ENCODE measurements around the gene SH3GL1.

SH3GL1 gene, protein sequence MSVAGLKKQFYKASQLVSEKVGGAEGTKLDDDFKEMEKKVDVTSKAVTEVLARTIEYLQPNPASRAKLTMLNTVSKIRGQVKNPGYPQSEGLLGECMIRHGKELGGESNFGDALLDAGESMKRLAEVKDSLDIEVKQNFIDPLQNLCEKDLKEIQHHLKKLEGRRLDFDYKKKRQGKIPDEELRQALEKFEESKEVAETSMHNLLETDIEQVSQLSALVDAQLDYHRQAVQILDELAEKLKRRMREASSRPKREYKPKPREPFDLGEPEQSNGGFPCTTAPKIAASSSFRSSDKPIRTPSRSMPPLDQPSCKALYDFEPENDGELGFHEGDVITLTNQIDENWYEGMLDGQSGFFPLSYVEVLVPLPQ

DNA sequence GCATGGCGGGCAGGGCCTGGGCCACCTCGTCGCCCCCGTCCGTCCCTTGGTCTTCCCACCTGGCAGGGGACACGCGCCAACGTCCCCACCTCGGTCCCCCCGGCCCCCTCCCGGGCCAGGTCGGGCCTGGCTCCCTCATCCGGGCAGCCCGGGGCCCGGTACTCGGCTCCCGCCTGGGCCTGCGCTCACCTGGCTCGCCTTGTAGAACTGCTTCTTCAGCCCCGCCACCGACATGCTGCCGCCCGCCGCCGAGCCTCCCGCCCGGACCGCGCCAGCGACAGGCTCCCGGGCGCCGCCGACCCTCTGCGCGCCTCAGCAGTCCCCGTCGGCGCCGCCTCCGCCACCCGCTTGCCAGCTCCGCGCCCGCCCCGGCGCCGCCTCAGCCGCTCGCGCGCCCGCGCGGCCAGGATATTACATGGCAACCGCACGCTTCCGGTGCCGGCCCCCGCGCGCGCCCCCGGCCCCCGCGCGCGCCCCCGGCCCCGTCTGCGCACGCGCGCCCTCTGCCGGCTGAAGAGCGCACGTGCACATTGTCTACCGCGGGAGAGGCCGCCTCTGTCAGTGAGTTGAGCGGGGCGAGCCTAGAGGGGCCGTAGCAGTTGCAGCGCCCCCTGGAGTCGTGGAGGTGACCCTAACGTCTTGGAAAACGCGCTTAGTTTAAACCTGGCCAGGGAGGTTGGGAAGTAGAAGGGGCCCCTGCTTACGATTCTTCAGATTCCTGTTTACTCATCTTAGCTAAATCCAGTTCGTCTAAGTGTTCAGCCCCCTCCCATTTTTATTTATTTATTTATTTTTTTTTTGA, at the start of gene SH3GL1:
SH3GL1 (minus strand) TSS at position 413 of the 802 bp plus-strand sequence; CDS start at position 234, 179 bp downstream.
- peak; percentile 87 to 95 (median 90) for DNase-seq

DNA sequence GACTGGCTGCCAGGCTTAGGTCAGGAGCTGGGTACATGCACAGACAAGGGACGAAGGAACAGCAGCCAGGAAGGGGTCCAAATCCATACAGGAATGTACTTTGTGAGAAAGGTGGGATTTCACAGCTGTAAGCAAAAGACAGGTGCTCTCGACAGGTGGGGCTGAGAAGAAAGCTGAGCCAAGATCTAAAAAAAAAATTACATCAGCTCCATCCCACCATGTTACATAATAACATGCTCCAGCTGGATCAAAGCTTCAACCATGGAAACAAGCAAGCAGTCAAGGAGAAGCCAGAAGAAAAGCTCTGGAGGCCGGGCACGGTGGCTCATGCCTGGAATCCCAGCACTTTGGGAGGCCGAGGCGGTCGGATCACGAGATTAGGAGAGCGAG, 49.3 kb upstream of the SH3GL1 start:
- DNase-seq: no peak

DNA sequence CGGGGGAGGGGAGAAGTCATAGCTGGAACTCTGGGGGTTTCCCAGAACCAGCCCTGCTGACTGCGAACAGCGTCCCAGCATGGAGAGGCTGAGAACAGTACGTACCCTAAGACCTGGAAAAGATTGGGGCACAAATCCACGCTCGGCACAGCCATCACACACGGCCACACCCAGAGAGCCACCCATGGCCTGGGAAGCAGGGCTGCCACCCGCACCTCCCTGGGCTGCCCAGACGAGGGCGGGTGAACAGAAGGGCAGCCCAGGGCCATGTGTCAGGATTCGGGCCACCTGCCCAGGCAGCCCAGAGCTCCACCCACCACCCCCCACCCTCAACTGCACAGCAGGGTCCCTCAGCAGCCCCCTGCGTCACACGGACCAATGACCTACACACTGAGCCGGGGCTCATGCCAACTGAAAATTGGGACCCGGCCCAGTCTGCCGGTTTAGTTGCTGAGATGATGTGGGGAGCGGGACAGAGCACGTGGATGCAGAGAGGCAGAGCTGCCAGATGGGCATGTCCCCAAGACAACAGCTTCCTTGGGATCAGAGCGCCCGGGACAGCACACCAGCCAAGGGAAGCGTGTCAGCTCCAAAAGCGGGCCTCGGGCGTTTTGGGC, 48.8 kb upstream of the SH3GL1 start:
- no peak for DNase-seq

DNA sequence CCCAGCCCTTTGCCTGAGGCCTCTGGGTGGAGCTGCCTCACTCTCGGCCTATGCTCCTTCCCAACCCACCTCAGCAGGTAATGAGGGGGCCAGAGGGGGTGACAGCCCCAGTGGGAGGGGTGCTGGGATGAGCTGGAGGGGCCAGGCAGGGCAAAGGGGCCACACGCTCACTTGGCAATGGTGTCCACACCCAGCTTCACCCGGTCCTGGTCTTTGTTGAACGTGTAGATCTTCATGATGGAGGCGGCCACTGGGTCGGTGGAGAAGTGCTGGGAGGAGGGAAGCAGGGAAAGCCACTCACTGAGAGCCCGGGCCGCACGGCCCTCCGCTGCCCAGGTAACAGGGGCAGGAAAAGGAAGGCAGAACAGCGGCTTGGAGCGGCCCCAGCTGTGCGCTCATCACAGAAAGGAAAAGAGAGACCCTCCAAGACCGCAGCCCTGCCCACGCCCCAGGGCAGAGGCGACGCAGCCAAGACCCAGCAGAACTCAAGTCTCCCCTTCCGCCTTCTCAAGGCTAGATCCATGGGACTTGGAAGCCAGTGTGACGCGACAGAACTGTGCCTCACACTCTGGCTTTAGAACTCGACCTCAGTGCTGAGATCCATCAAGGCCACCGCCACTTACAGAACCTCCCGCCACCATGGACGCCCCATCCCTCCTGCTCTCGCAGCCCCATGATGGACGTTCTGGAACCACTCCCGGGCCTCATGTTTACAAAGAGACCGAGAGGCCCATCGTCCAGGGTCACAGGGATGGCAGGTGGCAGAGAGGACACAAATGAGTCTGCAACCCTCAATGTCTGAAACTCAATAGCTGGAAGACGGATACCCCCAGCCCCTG, 48.0 kb upstream of the SH3GL1 start:
- DNase-seq: no peak

DNA sequence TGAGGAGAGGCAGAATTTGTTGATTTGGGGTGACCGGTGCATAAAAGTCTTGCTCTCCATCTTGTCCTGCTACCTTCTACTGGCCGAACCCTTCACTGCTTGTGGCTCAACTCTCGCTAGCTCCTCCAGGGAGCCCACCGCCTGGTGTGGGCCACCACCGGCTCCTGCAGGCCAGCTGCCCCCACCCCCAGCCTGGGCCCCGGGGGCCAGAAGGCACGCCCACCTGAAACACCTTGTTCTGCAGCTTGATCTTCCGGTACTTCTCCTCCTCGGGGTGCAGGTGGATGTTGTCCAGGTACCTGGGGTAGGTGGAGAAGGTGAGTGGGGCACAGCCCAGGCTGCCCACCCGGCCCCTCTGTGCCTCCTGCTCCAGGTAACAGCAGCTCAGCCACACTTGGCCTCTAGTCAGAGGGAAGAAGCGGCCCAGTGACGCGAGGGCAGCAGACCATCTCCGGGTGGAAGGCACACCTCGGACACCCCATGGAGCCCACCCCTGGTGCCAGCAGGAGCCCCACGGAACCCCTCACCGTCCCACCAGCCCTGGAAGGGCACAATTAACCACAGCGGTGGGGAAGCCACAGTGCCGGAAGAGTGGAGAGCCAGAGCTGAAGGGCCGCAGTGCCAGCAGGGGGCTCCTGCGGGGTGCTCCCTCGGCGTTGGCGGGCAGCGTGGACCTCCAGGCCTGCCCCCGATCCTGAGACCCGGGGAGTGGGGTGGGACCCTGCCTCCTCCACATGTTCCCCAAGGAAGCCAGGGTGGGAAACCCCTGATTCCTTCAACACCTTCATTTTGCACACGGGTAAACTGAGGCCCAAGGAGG, 47.2 kb upstream of the SH3GL1 start:
- no peak for DNase-seq

DNA sequence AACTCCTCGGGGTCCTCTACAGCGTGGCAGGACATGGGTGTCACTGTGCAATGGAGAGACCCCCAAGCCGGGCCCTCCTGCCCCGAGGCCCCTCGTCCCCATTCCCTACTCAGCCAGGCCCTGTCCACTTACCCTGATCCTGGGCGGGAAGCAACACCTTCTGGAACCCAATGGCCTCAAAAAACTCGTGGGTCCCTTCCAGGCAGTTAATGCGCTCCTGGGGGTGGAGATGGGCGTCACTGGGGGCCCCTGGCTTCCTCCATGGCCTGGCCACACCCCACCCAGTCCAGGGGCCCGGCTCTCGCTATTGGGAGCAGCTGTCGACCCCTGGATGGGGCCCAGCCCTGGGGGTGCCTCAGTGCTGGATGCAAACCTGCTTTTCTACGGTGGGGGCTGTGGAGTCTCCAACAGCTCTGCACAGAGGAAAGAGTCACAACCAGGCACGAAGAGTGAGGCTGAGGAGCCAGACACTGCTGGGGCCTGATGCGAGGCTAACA, 46.4 kb upstream of the SH3GL1 start:
- no peak for DNase-seq

DNA sequence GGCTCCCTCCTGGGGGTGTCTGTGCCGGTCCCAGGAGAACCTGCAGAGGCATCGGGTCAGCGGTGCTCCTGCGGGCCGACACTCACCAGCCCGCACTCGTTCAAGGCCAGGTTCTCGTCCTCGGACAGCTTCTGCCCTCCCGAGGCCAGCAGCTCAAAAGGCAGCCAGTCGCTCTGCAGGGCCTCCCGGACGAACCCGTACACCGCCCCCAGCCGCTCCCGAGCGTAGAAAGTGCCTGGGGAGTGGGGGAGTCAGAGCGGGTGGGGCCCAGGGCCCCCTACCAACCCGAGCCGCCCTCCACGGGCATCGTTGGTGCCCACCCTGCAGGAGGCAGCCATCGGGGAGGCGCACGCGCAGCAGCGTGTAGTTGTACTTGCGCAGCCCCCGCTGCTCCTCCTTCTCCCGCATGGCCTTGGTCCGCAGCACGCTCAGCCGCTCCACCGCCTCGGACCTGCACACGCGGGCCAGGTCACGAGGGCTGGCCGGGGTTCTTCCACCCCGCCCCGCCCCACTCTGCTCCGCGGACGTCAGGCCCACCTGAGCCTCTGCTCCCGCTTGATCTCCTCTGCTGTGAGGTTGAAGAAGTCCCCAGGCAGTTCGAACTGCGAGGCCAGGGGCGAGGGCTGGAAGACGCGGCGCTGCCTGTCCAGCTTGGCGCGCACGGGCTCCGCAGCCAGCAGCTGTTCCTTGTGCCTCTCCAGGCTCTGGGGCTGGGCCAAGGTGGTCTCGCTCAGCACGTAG, 45.8 kb upstream of the SH3GL1 start:
- no peak for DNase-seq

DNA sequence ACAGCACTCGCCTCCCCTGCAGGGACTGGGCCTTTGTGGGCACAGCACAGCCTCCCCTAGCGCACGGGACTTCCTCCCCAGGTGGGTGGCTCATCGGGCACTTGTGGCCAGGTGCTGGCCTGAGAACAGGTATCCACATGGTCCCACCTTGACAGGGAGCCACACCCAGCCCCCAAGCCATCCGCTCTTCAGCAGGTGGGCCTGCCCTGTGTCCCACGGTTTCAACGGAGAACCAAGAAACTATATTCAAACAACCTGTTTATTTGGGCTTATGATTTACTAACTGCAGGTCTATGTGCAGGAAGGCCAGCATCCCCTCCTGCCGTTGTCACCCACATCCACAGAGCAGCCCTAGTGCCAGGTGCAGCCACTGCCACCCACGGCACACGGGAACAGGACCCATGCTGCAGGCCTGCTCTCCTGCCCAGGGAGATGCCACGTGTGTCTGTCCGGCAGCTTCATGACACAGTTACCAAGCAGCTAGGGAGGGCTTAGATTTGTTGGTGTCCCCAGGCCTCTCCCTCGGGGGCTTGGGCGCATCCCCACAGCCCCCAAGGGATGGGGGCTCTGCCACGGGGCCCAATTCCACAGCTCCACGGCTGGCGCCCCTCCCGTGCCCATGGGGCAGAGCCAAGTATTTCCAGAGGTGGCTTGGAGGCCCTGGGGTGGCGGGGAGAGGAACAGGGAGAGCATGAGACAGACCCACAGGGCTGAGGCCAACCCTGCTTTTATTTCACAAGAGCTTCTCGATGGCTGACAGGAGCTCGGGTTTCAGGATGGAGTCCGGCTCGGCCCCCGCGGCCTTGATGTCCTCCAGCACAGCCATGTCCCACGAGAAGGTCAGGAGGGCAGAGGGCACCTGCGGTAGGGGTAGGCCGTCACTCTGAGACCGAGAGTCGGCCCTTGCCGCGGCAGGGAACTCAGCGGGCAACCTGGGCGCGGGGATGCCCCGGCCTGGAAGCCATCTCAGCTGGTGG, 44.7 kb upstream of the SH3GL1 start:
- no peak for DNase-seq

DNA sequence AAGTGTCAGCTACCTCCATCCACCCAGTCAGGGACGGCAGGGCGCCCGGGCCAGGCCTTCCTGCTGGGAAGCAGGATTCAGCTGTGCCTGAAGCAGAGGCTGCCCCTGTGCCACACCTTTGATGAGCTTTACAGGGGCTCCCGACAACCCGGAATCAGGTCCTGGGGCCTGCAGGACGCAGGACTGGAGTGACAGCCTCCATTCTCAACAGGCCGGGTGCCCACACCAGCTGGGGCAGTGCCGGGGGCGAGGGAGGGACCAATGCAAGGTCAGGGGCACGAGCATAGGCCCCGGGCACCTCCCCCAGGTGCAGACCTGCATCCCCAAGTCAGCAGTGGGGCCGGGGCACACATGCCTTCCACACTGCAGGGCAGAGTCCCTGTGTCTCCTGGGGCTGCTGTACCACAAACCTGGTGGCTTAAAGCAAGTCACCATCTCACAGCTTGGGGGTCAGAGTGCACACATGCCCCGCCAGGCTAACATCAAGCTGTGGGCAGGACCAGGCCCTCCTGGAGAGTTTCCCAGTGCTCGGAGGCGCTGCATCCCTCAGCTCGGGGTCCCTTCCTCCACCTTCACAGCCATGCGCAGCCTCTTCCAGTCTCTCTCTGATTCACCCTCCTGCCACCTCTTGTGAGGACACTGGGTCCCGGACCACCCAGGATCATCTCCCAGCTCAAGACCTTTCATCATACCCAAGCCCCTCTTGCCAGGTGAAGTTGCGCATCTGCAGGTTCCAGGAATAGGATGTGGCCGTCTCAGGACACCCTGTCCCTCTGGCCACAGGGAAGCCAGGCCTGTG, 43.8 kb upstream of the SH3GL1 start:
- DNase-seq: no peak

DNA sequence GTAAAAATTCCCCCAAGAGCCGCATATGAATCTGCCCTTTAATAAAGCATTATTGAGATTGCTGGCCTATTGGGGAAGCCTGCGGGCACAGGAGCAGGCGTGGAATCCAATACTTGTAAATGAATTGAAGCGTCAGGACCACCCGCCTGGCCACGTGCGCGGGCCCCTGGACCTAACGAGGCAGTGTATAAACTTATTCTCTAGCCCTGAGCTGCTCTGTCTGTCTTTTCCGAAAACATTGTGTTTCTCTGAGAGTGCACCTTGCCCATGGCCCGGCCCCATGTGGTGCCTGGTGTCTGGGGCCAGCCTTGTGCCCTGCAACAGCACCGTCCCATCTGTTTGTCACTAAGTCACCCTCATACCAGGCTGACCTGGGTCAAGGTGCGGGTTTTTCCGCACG, 42.8 kb upstream of the SH3GL1 start:
- DNase-seq: no peak

DNA sequence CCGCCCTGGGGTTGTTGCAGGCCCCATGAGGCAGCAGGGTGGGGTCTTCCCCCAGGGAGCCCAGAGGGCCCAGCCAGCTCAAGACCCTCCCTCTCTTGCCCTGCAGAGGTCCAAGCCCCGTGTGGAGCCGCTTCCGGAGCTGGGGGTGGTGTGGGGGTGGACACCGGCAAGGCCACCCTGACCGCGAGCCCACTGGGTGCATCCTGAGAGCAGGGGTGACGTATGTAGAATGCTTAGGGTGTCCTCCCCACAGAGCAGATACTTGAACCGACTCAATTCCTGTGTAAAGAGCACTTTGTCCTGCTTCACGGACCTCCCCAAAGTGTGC, 42.4 kb upstream of the SH3GL1 start:
- DNase-seq: no peak

DNA sequence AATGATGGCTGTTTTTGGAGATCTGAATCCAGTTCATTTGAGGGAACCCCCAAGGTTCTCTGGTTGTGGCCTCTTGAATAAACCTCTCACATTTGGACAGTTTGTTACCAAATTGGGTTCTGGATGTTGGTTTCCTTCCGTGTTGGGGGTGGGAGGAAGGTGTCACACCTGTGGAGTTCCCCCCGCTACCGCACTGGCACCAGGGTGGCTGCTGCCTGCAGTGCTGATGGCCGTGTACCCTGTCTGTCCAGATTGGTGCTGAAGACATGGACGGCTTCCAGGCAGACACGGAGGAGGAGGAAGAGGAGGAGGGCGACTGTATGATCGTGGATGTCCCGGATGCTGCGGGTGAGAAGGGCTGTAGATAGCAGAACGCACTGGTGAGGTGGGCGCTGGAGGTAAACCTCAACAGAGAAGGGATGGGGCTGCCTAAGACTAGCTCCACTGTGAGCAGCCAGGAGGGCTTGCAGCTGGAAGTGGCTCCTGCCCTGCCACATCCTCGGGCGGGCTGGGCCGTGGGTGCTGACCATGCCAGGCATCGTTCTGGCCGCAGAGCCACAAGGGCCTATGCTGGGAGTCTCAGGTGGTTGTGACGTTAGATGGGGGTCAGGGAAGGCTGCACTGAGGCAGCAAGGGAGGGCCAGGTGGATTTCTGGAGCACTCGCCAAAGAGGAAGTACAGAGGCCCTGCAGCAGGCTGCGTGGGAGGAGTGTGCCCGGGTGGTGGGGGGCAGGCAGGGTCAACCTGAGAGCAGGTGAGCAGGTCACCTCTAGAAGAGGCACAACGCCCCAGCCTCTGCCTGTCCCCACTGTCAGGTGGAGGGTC, 41.9 kb upstream of the SH3GL1 start:
- DNase-seq: no peak

DNA sequence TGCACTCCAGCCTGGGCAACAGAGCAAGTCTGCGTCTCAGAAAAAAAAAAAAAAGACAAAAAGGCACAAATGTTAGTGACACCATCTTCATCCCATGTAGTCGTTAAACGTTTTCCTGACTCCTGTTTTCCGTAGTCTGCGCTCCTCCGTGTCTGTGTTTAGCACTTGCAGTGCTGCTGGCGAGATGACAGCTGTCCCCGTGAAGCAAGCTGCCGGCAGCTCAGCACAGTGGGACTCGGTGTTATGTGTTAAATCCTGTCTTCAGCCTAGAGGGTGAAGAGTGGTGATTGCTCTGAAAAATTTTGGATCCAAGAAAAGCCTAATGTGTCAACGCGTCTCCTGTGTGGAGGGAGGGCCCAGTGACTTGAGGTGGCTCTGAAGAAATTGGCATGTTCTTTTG, 38.9 kb upstream of the SH3GL1 start:
- DNase-seq: no peak

DNA sequence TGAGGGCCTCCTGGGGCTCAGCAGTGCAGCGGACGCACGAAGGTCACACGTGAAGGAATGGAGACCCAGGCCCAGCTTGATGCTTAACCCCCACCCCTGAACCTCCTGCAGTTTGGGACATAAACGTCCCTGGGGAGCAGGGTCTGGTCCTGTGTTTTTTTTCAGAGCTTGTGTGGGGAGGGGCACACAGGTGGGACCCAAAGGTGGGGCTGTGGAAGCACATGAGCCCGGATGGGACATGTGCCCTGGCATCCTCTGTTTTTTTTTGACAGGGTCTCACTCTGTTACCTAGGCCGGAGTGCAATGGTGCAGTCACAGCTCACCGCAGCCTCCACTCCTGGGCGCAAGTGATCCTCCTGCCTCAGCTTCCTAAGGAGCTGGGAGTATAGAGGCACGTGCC, 36.8 kb upstream of the SH3GL1 start:
- no peak for DNase-seq

DNA sequence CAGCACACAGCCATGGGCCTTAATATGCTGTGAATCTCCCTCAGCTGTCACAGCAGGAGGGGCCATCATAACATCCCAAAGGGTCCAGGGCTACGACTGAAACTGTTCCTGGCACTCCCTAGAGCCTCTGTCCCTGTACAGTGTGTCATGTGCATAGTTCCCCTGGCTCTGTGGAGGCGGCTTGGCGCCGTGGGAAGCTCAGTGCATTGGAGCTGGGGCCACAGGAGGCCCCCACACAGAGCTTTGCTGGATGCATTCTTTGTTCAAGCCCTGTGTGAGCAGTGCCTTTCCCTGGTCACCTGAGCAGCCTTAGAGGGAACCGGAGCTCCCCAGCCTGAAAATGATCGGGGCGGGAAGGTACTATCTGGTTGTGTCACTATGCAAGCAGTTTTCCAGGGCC, 35.9 kb upstream of the SH3GL1 start:
- DNase-seq: no peak

DNA sequence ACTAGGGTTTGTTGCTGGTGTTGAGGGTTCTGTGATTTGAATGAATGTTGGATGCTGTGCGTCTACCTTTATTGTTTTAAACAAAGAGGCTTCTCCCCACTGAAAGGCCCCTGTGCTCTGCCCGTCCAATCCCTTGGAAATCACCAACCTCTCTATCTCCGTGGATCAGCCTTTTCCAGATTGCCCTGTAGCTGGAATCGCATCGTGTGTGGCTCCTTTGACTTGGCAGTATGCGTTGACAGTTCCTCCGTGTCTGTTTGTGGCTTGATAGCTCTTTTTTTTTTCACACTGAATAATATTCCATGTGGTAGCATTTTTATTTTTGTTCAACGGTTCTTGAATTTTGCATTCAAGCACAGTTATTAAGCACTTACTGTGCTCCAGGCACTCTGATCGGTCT, 34.0 kb upstream of the SH3GL1 start:
- DNase-seq: no peak

DNA sequence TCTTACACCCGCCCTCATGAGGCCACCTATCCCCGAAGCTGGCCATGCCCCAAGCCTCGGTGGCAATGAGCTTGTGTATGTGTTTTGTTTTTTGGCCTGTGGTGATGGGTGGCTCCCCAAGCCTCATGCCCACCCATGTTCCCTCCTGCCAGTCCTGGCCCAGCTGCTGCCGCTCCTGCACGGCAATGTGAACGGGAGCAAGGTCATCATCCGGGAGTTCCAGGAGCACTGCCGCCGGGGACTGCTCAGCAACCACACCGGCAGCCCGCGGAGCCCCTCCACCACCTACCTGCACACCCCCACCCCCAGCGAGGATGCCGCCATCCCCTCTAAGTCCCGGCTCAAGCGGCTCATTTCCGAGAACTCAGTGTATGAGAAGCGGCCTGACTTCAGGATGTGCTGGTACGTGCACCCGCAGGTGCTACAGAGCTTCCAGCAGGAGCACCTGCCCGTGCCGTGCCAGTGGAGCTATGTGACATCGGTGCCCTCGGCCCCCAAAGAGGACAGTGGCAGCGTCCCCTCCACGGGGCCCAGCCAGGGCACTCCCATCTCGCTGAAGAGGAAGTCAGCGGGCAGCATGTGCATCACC, 32.7 kb upstream of the SH3GL1 start:
- DNase-seq: no peak

Data from stimulated activated naive CD4-positive, alpha-beta T cell (primary cell).